Epithelial cell of proximal tubule (primary cell): ENCODE measurements around the gene TSPAN11. TPM values are rescaled to one million over a fixed set of nuclear protein-coding genes. Genes with fewer than 3 reads are reported as not detected.

Experiments
- DNase-seq: peaks from one replicate; pipeline ENCODE4 v3.0.0-alpha.2; 2011; ENCODE audit warnings: low read depth
- H3K4me3 ChIP-seq: 2 replicates; pipeline ENCODE4 v1.5.1; 2011; ENCODE audit warnings: low read depth, mild to moderate bottlenecking, low read length
- total RNA-seq: library from RNA; depleted of rRNA; stranded (reverse); fragments of >200 nt; gene quantifications from 2 replicates; pipeline ENCODE4 v1.2.3, GENCODE V29; 2015
- TF ChIP-seq, protein P1 (sequence below): conservative IDR thresholded peaks from 2 replicates; pipeline ENCODE4 v1.5.1; 2012; ENCODE audit warnings: low read depth, mild to moderate bottlenecking, low read length

Gene TSPAN11
- total RNA-seq, 1 donor from 2014 or later, result 1.3 TPM

DNA sequence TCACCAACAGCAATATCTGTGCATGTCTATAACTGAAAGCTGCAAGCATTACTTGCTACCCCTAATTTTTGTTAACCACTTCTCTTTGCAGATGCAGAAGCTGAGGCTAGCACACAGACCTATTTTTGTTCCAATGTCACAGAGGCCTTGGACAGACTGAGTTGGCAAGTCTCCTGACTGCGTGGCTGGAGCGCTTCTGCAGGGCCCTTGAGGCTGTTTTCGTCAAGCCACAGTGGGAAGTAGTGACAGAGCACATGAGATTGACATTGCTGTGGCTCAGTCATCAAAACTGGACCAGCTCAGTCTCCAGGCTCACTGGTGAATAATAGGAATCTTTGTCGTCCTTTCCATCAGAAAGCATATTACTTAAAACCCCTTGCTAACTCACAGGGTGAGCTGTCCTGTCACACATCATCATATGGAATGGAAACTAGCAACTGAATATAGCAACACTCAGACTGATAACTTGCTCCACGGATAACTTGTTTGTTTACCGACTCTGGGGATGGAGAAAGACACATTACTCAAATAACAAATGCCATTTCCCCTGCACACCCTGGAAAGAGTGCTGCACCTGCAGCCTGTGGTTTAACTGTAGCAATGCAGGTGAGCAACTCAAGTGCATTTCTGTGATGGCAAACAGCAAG, 103.5 kb downstream of the TSPAN11 start:
- no peak overlapping the region for H3K4me3 ChIP-seq
- DNase-seq, result no peak
- TF ChIP-seq, protein P1, sequence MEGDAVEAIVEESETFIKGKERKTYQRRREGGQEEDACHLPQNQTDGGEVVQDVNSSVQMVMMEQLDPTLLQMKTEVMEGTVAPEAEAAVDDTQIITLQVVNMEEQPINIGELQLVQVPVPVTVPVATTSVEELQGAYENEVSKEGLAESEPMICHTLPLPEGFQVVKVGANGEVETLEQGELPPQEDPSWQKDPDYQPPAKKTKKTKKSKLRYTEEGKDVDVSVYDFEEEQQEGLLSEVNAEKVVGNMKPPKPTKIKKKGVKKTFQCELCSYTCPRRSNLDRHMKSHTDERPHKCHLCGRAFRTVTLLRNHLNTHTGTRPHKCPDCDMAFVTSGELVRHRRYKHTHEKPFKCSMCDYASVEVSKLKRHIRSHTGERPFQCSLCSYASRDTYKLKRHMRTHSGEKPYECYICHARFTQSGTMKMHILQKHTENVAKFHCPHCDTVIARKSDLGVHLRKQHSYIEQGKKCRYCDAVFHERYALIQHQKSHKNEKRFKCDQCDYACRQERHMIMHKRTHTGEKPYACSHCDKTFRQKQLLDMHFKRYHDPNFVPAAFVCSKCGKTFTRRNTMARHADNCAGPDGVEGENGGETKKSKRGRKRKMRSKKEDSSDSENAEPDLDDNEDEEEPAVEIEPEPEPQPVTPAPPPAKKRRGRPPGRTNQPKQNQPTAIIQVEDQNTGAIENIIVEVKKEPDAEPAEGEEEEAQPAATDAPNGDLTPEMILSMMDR, result no peak

DNA sequence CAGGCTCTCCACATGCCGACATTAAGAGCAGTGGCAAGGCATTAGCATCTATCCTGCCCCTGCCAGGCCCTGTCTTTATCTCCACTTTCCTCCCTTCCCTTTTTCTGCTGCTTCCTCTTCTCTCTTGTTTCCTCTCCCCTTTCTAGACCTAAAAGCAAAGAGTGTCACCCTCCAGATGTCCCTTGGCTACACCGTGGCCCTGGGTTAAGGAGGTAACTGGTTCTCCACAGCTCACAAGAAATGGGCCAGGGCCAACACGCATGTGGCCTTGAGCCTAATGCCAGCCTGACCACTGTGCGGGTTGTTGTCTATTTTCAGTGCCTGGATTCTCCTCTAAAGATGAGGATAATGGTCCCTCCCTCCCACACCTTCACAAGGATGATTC, 105.4 kb downstream of the TSPAN11 start:
- TF ChIP-seq, protein P1, result no peak
- no peak for DNase-seq
- no peak overlapping the region for H3K4me3 ChIP-seq

DNA sequence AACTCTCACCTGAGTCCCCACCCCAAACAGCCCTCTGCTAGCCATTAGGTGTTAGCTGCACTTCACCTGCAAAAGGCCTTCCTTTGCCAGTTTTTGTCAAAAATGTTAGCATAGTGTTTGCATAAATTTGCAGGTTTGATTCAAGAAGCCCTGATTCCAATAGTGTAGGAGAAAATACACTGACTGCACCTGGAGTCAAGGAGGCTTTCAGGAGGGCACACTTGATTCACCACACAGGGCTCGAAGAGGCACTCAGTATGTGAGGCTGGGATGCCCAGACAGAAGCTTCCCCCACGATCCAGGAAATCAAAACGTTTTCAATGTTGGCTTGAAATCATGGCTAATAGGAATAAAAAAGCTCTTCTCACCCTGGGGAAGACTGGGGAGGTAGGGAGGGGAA, 106.6 kb downstream of the TSPAN11 start:
- H3K4me3 ChIP-seq, result no peak overlapping the region
- no peak for DNase-seq
- TF ChIP-seq, protein P1, result no peak

DNA sequence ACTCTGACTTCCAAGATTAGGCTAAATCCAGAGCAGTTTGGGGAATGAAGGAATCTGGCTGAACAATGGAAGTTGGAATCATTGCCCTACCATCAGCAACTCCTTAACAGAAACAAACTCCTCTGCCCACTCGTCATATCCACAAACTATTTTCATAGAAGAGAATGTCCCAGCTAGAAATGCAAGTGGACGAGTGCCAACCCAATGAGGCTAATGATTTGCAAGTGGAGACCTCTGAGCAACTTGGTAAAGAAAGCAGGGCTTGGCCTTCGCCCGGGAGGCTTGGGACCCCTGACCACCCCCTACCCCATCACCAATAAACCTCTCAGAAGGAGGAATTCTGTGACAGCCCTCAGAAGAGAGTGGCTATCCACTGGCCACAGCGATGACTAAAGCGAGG, 107.1 kb downstream of the TSPAN11 start:
- no peak overlapping the region for H3K4me3 ChIP-seq
- TF ChIP-seq, protein P1, result no peak
- no peak for DNase-seq

DNA sequence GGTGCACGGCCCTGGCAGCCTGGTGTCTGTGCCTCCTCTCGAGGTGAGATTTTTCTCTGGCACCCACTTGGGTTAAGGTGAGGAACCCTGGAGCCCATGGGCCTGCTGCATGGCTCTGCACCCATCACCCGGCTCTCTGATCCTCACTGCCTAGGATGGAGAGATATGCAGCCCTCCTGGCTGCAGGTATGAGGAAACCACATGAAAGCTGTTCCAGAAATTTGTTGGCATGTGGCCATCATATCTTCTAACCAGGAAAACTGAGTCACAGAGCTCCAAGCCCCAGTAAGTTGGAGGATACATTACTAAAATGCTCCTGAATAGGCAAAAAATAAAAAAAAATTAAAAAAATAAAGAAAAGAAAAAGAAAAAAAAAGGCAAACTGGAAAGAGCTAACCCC, 107.8 kb downstream of the TSPAN11 start:
- H3K4me3 ChIP-seq, result no peak overlapping the region
- TF ChIP-seq, protein P1, result no peak
- DNase-seq, result no peak

DNA sequence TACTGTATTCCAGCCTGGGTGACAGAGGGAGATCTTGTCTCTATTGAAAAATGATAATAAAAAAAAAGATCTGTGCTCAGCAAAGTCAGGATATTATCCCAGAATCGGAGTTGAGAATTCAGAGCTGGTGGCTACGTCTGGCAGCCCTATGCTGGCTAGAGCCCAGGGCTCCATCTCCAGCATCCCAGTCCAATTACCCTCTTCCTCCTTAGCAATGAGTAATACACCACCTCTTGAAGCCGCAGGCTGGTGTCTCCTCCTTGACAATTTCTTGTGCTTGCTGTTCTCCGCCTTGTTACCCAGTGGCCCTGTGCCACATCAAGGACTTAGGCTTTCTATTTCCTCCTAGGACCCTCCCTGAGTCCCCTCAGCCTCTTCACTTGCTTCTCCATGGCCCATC, 108.7 kb downstream of the TSPAN11 start:
- DNase-seq, result no peak
- TF ChIP-seq, protein P1, result no peak
- H3K4me3 ChIP-seq, result no peak overlapping the region

DNA sequence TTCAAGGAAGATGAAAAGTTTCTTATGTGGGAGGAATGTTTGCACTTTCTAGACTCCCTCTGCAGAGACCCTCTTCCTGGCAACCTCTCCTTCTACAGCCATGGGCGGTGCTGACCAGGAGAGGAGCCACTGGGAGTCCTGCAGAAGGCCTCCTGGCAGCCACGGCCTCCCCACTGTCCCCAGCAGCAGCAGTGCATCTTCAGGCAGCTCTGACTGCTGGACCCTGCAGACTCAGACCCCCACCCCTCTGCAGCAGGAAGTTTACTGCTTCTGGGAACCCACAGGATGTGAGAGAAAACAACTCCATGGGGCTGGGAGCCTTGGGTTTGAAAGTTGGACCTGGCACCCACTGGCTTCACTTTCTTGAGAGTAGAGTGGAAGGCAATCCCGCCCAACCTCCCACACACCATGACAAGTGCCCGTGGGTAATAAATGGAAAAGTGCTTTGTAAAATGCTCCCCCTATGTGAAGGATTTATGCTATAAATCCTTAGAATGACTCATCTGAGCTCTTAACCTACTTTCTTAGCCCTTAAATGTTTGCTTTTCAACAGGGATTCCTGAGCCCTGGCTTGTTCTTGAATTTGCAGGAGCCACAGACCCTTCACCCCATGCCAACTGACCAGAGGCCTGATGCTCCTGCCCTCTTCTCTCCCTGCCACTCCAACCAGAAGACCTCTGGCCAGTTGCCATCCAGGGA, 109.6 kb downstream of the TSPAN11 start:
- TF ChIP-seq, protein P1, result no peak
- no peak overlapping the region for H3K4me3 ChIP-seq
- no peak for DNase-seq
